B cell (primary cell): ENCODE data around the gene ALG8.

Experiments
- CTCF ChIP-seq: fragments of 200-600 bp; IDR thresholded peaks from one replicate; pipeline ENCODE4 v1.8.0; 2022; ENCODE audit warnings: antibody characterized with exemption, mild to moderate bottlenecking
- EZH2 ChIP-seq: IDR thresholded peaks from 2 replicates; pipeline ENCODE4 v1.6.1; 2012; ENCODE audit warnings: borderline replicate concordance, low read depth, mild to moderate bottlenecking, moderate library complexity, low read length; ENCODE audit not compliant: insufficient read depth, poor library complexity, severe bottlenecking

GRCh38 chr11:78094250-78094649, 45.2 kb downstream of the ALG8 start:
- TF ChIP-seq CTCF (no peak), EZH2 (no peak)
